GM18526 (cell line): Measurements from ENCODE around the gene CWC22.

Experiments used
- POLR2A ChIP-seq: IDR thresholded peaks from 3 replicates; pipeline ENCODE4 v1.6.1; 2011; ENCODE audit not compliant: insufficient read length; ENCODE audit errors: extremely low read depth

Gene CWC22

GRCh38 chr2:179983250-179983932 is 23.7 kb downstream of the CWC22 start:
- no peak for TF ChIP-seq POLR2A

GRCh38 chr2:179981085-179981484 is 26.0 kb downstream of the CWC22 start:
- TF ChIP-seq POLR2A: no peak

GRCh38 chr2:179974761-179975160 is 32.3 kb downstream of the CWC22 start:
- no peak for TF ChIP-seq POLR2A

- no peak for TF ChIP-seq POLR2A
Observed at GRCh38 chr2:179966778-179967394, 40.2 kb downstream of the CWC22 start.

- no peak for TF ChIP-seq POLR2A
Observed at GRCh38 chr2:179965291-179966258, 41.5 kb downstream of the CWC22 start.

- no peak for TF ChIP-seq POLR2A
Observed at GRCh38 chr2:179963626-179964025, 43.5 kb downstream of the CWC22 start.

GRCh38 chr2:179954026-179954425 is 53.1 kb downstream of the CWC22 start:
- TF ChIP-seq POLR2A: no peak

- no peak for TF ChIP-seq POLR2A
Observed at GRCh38 chr2:179953359-179953758, 53.7 kb downstream of the CWC22 start.

- TF ChIP-seq POLR2A: no peak
Observed at GRCh38 chr2:179952658-179953057, 54.4 kb downstream of the CWC22 start.

GRCh38 chr2:179951680-179952079 is 55.4 kb downstream of the CWC22 start:
- no peak for TF ChIP-seq POLR2A

GRCh38 chr2:179950391-179950790 is 56.7 kb downstream of the CWC22 start:
- no peak for TF ChIP-seq POLR2A

- TF ChIP-seq POLR2A: no peak
Observed at GRCh38 chr2:179949438-179949837, 57.7 kb downstream of the CWC22 start.

GRCh38 chr2:179948058-179948457 is 59.0 kb downstream of the CWC22 start:
- no peak for TF ChIP-seq POLR2A

- TF ChIP-seq POLR2A: no peak
Observed at GRCh38 chr2:179946810-179947615, 60.1 kb downstream of the CWC22 start.

GRCh38 chr2:179946346-179946745 is 60.8 kb downstream of the CWC22 start:
- TF ChIP-seq POLR2A: no peak

- no peak for TF ChIP-seq POLR2A
Observed at GRCh38 chr2:179939259-179939658, 67.8 kb downstream of the CWC22 start.

GRCh38 chr2:179938026-179938425 is 69.1 kb downstream of the CWC22 start:
- no peak for TF ChIP-seq POLR2A
